ENCODE data around the gene SLC47A1.

DNA sequence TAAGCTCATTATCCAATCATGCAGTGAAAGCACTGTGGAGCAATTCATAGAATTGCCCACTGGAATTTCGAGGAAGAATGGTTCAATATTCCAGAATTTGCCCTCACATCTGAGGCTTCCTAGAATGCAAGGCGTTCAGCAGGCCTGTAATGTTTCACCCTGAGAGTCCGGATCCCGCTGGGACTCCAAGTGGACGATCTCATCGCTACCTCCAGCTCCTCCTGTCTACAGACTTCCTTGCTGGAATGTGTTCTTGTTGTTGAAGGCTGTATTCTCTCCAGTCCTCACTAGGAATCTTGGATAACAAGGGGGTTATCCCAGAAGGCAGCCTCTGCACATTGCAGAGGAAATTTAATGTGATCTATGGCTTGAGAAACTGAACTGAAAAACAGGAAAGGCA, 7.8 kb downstream of the SLC47A1 start:
- TF ChIP-seq MXI1 (IDR thresholded peaks at IDR 0.05; ENCODE audit: low read depth, low read length): no peak
- TF ChIP-seq RELA (IDR thresholded peaks at IDR 0.05; ENCODE audit: borderline replicate concordance, partially characterized antibody): no peak
- no peak for TF ChIP-seq KAT2A (conservative IDR thresholded peaks at IDR 0.05; ENCODE audit: control insufficient read depth, low read depth, low read length)
- TF ChIP-seq, protein P1, sequence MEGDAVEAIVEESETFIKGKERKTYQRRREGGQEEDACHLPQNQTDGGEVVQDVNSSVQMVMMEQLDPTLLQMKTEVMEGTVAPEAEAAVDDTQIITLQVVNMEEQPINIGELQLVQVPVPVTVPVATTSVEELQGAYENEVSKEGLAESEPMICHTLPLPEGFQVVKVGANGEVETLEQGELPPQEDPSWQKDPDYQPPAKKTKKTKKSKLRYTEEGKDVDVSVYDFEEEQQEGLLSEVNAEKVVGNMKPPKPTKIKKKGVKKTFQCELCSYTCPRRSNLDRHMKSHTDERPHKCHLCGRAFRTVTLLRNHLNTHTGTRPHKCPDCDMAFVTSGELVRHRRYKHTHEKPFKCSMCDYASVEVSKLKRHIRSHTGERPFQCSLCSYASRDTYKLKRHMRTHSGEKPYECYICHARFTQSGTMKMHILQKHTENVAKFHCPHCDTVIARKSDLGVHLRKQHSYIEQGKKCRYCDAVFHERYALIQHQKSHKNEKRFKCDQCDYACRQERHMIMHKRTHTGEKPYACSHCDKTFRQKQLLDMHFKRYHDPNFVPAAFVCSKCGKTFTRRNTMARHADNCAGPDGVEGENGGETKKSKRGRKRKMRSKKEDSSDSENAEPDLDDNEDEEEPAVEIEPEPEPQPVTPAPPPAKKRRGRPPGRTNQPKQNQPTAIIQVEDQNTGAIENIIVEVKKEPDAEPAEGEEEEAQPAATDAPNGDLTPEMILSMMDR (IDR thresholded peaks at IDR 0.05 in 2 of 3, conservative IDR thresholded peaks at IDR 0.05 in 1 of 3; ENCODE audit: control insufficient read depth in 2 of 3, extremely low read depth in 1 of 3, insufficient read depth in 1 of 3, low read depth in 3 of 3, low read length in 3 of 3): no peak

All from GM12878 (cell line).